Transverse colon (tissue), 4 donors: ENCODE data around the gene CLINT1. TPM values are rescaled to one million over a fixed set of nuclear protein-coding genes. Genes with fewer than 3 reads are reported as not detected.
A peak's percentile ranks its signal among the peaks of the same experiment; 100 is the strongest.

ENCODE experiments used
- DNase-seq: peaks from one replicate; pipeline ENCODE4 v3.0.0-alpha.2; 2019
- H3K27ac ChIP-seq, 4 donors: fragments of 200-600 bp; sonication (generic); 2 replicates each; pipeline ENCODE4 v1.5.1; 2016 to 2018; ENCODE audit warnings: inconsistent platforms in 4 of 4
- H3K27me3 ChIP-seq: fragments of 200-600 bp; sonication (generic); 2 replicates; pipeline ENCODE4 v1.5.1; 2017; ENCODE audit warnings: inconsistent platforms
- H3K36me3 ChIP-seq, 4 donors: fragments of 200-600 bp; sonication (generic); 2 replicates each; pipeline ENCODE4 v1.5.1; 2017 to 2019; ENCODE audit warnings: inconsistent platforms in 4 of 4
- H3K4me1 ChIP-seq, 4 donors: fragments of 200-600 bp; sonication (generic); 2 replicates each; pipeline ENCODE4 v1.5.1; 2017 to 2020; ENCODE audit warnings: inconsistent platforms in 4 of 4
- H3K4me3 ChIP-seq, 4 donors: fragments of 200-600 bp; sonication (generic); 1 replicate in 1 of 4; 2 replicates in 3 of 4; pipeline versions ENCODE4 v1.5.1 to v1.6.1; 2017 to 2019; ENCODE audit warnings: inconsistent platforms in 4 of 4
- H3K9me3 ChIP-seq, 2 donors: fragments of 200-600 bp; sonication (generic); 2 replicates each; pipeline ENCODE4 v1.5.1; 2017 to 2019; ENCODE audit warnings: inconsistent platforms in 2 of 2
- CTCF ChIP-seq, 5 experiments: fragments of 200-600 bp in 3 of 5; fragments of 450-650 bp in 2 of 5; sonication (generic) in 3 of 5; IDR thresholded peaks; 1 replicate in 2 of 5; 2 replicates in 3 of 5; pipeline ENCODE4 v1.5.1; 2016 to 2017; ENCODE audit warnings: antibody characterized with exemption in 5 of 5, inconsistent platforms in 3 of 5, mild to moderate bottlenecking in 2 of 5, moderate library complexity in 1 of 5
- EP300 ChIP-seq: sonication (generic); formaldehyde crosslinking; IDR thresholded peaks from one replicate; pipeline ENCODE4 v1.6.1; 2017; ENCODE audit warnings: antibody characterized with exemption, low read depth
- POLR2A ChIP-seq: fragments of 450-650 bp; IDR thresholded peaks from one replicate; pipeline ENCODE4 v1.6.1; 2016; ENCODE audit warnings: antibody characterized with exemption, mild to moderate bottlenecking, moderate library complexity
- POLR2AphosphoS5 ChIP-seq, 3 donors: sonication (generic); formaldehyde crosslinking; IDR thresholded peaks; one replicate each; pipeline ENCODE4 v1.6.1; 2016; ENCODE audit warnings: antibody characterized with exemption in 3 of 3
- WGBS, 2 donors: methylation state at CpG; one replicate each; pipeline ENCODE4 v1.1.5; 2018; ENCODE audit warnings: low coverage in 1 of 2; 5-methylcytosine and 5-hydroxymethylcytosine counted together
- in situ Hi-C, 4 donors: fragments of 200-750 bp; cut with MboI; loops; one replicate each; pipeline versions ENCODE4 v1.15.0 to v1.15.1; 2017; ENCODE audit warnings: low sequenced_read_pairs in 3 of 4, low pct_ligation_motif_present in 1 of 4, low pct_unique_long_range_greater_than_20kb in 1 of 4
- intact Hi-C: fragments of 100-400 bp; cut with DNase I; formaldehyde crosslinking; loops from one replicate; pipeline ENCODE4 v1.15.1; 2023; ENCODE audit warnings: low total_unique reads
- total RNA-seq, 4 donors: library from RNA; depleted of rRNA; stranded (reverse); fragments of >200 nt; gene quantifications; one replicate each; pipeline ENCODE4 v1.1.0, GENCODE V29; 2016

Gene CLINT1
- total RNA-seq, 4 donors from 2014 or later, result 75.6 to 174 (median 131) TPM

- intact Hi-C loops (no loop called here), in situ Hi-C loops (no loop called here)
- no peak for TF ChIP-seq CTCF (IDR thresholded peaks at IDR 0.05)
- TF ChIP-seq POLR2AphosphoS5 (IDR thresholded peaks at IDR 0.05), result no peak
- no peak for TF ChIP-seq POLR2A
- no peak for TF ChIP-seq EP300
- Histone ChIP-seq H3K27me3 (no peaks in the 10 kb centered on the region), H3K36me3 (peaks cover 0 to 32% (median 12%) of the 10 kb centered on the region in 4 donors), H3K4me1 (no peaks in the 10 kb centered on the region), H3K4me3 (no peak overlapping the region), H3K27ac (no peak overlapping the region), H3K9me3 (no peaks in the 10 kb centered on the region)
- no peak for DNase-seq
- WGBS, 2 donors, result 60 to 66% methylated on average over 4 of the region's 4 CpGs
Observed at GRCh38 chr5:157793301-157793700, 65.6 kb downstream of the CLINT1 start.

- Histone ChIP-seq H3K9me3 (no peaks in the 10 kb centered on the region), H3K4me1 (no peaks in the 10 kb centered on the region), H3K36me3 (peaks cover 0 to 16% (median 7%) of the 10 kb centered on the region in 4 donors), H3K27ac (no peak overlapping the region), H3K27me3 (no peaks in the 10 kb centered on the region), H3K4me3 (no peak overlapping the region)
- 92 to 97% methylated on average over 3 of the region's 3 CpGs for WGBS, 2 donors
- TF ChIP-seq EP300 (no peak), POLR2A (no peak), CTCF (IDR thresholded peaks at IDR 0.05) (no peak), POLR2AphosphoS5 (IDR thresholded peaks at IDR 0.05) (no peak)
- in situ Hi-C loops (no loop called here), intact Hi-C loops (no loop called here)
- no peak for DNase-seq
Observed at GRCh38 chr5:157785801-157786200, 73.1 kb downstream of the CLINT1 start.

- H3K27me3 ChIP-seq, result no peaks in the 10 kb centered on the region
- in situ Hi-C loops, result no loop called here
- H3K4me3 ChIP-seq, result no peak overlapping the region
- intact Hi-C loops, result no loop called here
- 84 to 89% methylated on average over 6 of the region's 6 CpGs for WGBS, 2 donors
- no peaks in the 10 kb centered on the region for H3K9me3 ChIP-seq
- no peaks in the 10 kb centered on the region for H3K36me3 ChIP-seq
- no peak for TF ChIP-seq POLR2A
- TF ChIP-seq CTCF (IDR thresholded peaks at IDR 0.05), result no peak
- TF ChIP-seq EP300, result no peak
- no peaks in the 10 kb centered on the region for H3K4me1 ChIP-seq
- H3K27ac ChIP-seq, result no peak overlapping the region
- no peak for DNase-seq
Observed at GRCh38 chr5:157779221-157779620, 79.7 kb downstream of the CLINT1 start.

- H3K4me1 ChIP-seq, result no peaks in the 10 kb centered on the region
- WGBS, 2 donors, result 46 to 100% methylated on average over 3 to 8 of the region's 8 CpGs
- in situ Hi-C loops, result no loop called here
- intact Hi-C loops, result no loop called here
- no peaks in the 10 kb centered on the region for H3K9me3 ChIP-seq
- no peak overlapping the region for H3K4me3 ChIP-seq
- no peak for TF ChIP-seq POLR2A
- no peak for TF ChIP-seq POLR2AphosphoS5 (IDR thresholded peaks at IDR 0.05)
- no peak for TF ChIP-seq EP300
- no peak for TF ChIP-seq CTCF (IDR thresholded peaks at IDR 0.05)
- no peaks in the 10 kb centered on the region for H3K27me3 ChIP-seq
- peak; percentile 71 for DNase-seq
- H3K27ac ChIP-seq, result no peak overlapping the region
- no peaks in the 10 kb centered on the region for H3K36me3 ChIP-seq
Observed at GRCh38 chr5:157778121-157778805, 80.7 kb downstream of the CLINT1 start.
